Epithelial cell of proximal tubule (primary cell): ENCODE measurements around the gene GFI1. TPM values are rescaled to one million over a fixed set of nuclear protein-coding genes. Genes with fewer than 3 reads are reported as not detected.

ENCODE experiments used
- DNase-seq: peaks from one replicate; pipeline ENCODE4 v3.0.0-alpha.2; 2011; ENCODE audit warnings: low read depth
- H3K4me3 ChIP-seq: 2 replicates; pipeline ENCODE4 v1.5.1; 2011; ENCODE audit warnings: low read depth, mild to moderate bottlenecking, low read length
- CTCF ChIP-seq: conservative IDR thresholded peaks from 2 replicates; pipeline ENCODE4 v1.5.1; 2012; ENCODE audit warnings: low read depth, mild to moderate bottlenecking, low read length
- total RNA-seq: library from RNA; depleted of rRNA; stranded (reverse); fragments of >200 nt; gene quantifications from 2 replicates; pipeline ENCODE4 v1.2.3, GENCODE V29; 2015

Gene GFI1
- total RNA-seq, 1 donor from 2014 or later = 0.12 TPM

- no peak for TF ChIP-seq CTCF
- no peak for DNase-seq
- no peak overlapping the region for H3K4me3 ChIP-seq
Measured at GRCh38 chr1:92511541-92511940, 24.8 kb upstream of the GFI1 start.

- no peak for TF ChIP-seq CTCF
- no peak for DNase-seq
- H3K4me3 ChIP-seq = no peak overlapping the region
Measured at GRCh38 chr1:92509619-92510018, 22.9 kb upstream of the GFI1 start.

- no peak overlapping the region for H3K4me3 ChIP-seq
- no peak for TF ChIP-seq CTCF
- no peak for DNase-seq
Measured at GRCh38 chr1:92505015-92505692, 18.4 kb upstream of the GFI1 start.

- DNase-seq = no peak
- TF ChIP-seq CTCF = no peak
- no peak overlapping the region for H3K4me3 ChIP-seq
Measured at GRCh38 chr1:92504291-92505014, 17.7 kb upstream of the GFI1 start.

GRCh38 chr1:92503926-92504285, 17.2 kb upstream of the GFI1 start:
- no peak overlapping the region for H3K4me3 ChIP-seq
- no peak for TF ChIP-seq CTCF
- DNase-seq = no peak

GRCh38 chr1:92503043-92503925, 16.6 kb upstream of the GFI1 start:
- no peak for DNase-seq
- H3K4me3 ChIP-seq = no peak overlapping the region
- no peak for TF ChIP-seq CTCF
